Right lobe of liver (tissue), 4 donors: ENCODE results near the gene TST.

Experiments
- POLR2A ChIP-seq: fragments of 450-650 bp; IDR thresholded peaks from one replicate; pipeline ENCODE4 v1.6.1; 2017; ENCODE audit warnings: antibody characterized with exemption, mild to moderate bottlenecking
- TF ChIP-seq, protein P1 (sequence below), 4 donors: fragments of 200-600 bp in 3 of 4; fragments of 450-650 bp in 1 of 4; IDR thresholded peaks; one replicate each; pipeline versions ENCODE4 v1.5.1 to v1.8.0; 2016 to 2022; ENCODE audit warnings: antibody characterized with exemption in 4 of 4, mild to moderate bottlenecking in 2 of 4
- donor health status: DM: no; HTN: no; CAD: no.
- donor health status: DM: no; HTN: no; CAD: no.
- donor health status: DM: no; HTN: yes; CAD: no.

GRCh38 chr22:37018086-37018814 lies 997 bp downstream of the TST start:
- TF ChIP-seq POLR2A: no peak
- TF ChIP-seq, protein P1, sequence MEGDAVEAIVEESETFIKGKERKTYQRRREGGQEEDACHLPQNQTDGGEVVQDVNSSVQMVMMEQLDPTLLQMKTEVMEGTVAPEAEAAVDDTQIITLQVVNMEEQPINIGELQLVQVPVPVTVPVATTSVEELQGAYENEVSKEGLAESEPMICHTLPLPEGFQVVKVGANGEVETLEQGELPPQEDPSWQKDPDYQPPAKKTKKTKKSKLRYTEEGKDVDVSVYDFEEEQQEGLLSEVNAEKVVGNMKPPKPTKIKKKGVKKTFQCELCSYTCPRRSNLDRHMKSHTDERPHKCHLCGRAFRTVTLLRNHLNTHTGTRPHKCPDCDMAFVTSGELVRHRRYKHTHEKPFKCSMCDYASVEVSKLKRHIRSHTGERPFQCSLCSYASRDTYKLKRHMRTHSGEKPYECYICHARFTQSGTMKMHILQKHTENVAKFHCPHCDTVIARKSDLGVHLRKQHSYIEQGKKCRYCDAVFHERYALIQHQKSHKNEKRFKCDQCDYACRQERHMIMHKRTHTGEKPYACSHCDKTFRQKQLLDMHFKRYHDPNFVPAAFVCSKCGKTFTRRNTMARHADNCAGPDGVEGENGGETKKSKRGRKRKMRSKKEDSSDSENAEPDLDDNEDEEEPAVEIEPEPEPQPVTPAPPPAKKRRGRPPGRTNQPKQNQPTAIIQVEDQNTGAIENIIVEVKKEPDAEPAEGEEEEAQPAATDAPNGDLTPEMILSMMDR (IDR thresholded peaks at IDR 0.05): no peak
